ENCODE measurements around the gene SLC26A1.
A peak's percentile ranks its signal among the peaks of the same experiment; 100 is the strongest.
"Not testable (repeated sequence)": the region's sequence is repeated elsewhere in the genome, so short reads cannot be mapped to it uniquely, and the experiment has no call there.

SLC26A1 gene

GRCh38 chr4:947491-947971, 45.7 kb downstream of the SLC26A1 start:
- H3K9ac ChIP-seq (ENCODE audit: insufficient read length, low read depth): peak overlapping the region; percentile 58
- DNase-seq (ENCODE audit: low read depth, low spot score): no peak
- TF ChIP-seq YY1 (IDR thresholded peaks at IDR 0.05; ENCODE audit: insufficient read depth, insufficient read length): no peak
- H3K4me1 ChIP-seq (ENCODE audit: insufficient read depth, insufficient read length): peaks cover 32% of the 10 kb centered on the region
- no peaks in the 10 kb centered on the region for H3K27me3 ChIP-seq (ENCODE audit: insufficient read depth, insufficient read length)
- no peaks in the 10 kb centered on the region for H3K9me3 ChIP-seq (ENCODE audit: insufficient read depth, low read length)
- H3K4me3 ChIP-seq (ENCODE audit: insufficient read length, low read depth): no peak overlapping the region
- H3K36me3 ChIP-seq (ENCODE audit: insufficient read depth, insufficient read length, low read length): no peaks in the 10 kb centered on the region

- TF ChIP-seq YY1 (IDR thresholded peaks at IDR 0.05; ENCODE audit: insufficient read depth, insufficient read length) (no peak), SUZ12 (IDR thresholded peaks at IDR 0.05; ENCODE audit: extremely low read depth, insufficient read depth, insufficient read length) (no peak), ZNF274 (IDR thresholded peaks at IDR 0.05; ENCODE audit: low read depth, low read length) (no peak)
- Histone ChIP-seq H3K9me3 (ENCODE audit: insufficient read depth, low read length) (no peaks in the 10 kb centered on the region), H3K4me1 (ENCODE audit: insufficient read depth, insufficient read length) (peaks cover 32% of the 10 kb centered on the region), H3K27me3 (ENCODE audit: insufficient read depth, insufficient read length) (no peaks in the 10 kb centered on the region), H3K4me3 (ENCODE audit: insufficient read length, low read depth) (no peak overlapping the region), H3K36me3 (ENCODE audit: insufficient read depth, insufficient read length, low read length) (no peaks in the 10 kb centered on the region), H3K9ac (ENCODE audit: insufficient read length, low read depth) (no peak overlapping the region)
- no peak for DNase-seq (ENCODE audit: low read depth, low spot score)
Measured at GRCh38 chr4:946517-947471, 46.4 kb downstream of the SLC26A1 start.

- Histone ChIP-seq H3K9me3 (ENCODE audit: insufficient read depth, low read length) (no peaks in the 10 kb centered on the region), H3K36me3 (ENCODE audit: insufficient read depth, insufficient read length, low read length) (no peaks in the 10 kb centered on the region), H3K4me3 (ENCODE audit: insufficient read length, low read depth) (no peak overlapping the region), H3K4me1 (ENCODE audit: insufficient read depth, insufficient read length) (peaks cover 26% of the 10 kb centered on the region), H3K9ac (ENCODE audit: insufficient read length, low read depth) (peak overlapping the region; percentile 27), H3K27me3 (ENCODE audit: insufficient read depth, insufficient read length) (no peaks in the 10 kb centered on the region)
- TF ChIP-seq SUZ12 (IDR thresholded peaks at IDR 0.05; ENCODE audit: extremely low read depth, insufficient read depth, insufficient read length) (no peak), ZNF274 (IDR thresholded peaks at IDR 0.05; ENCODE audit: low read depth, low read length) (no peak), YY1 (IDR thresholded peaks at IDR 0.05; ENCODE audit: insufficient read depth, insufficient read length) (no peak)
- DNase-seq (ENCODE audit: low read depth, low spot score): no peak
Measured at GRCh38 chr4:946103-946450, 47.1 kb downstream of the SLC26A1 start.

GRCh38 chr4:945274-946102, 47.7 kb downstream of the SLC26A1 start:
- H3K27me3 ChIP-seq (ENCODE audit: insufficient read depth, insufficient read length): no peaks in the 10 kb centered on the region
- no peak for DNase-seq (ENCODE audit: low read depth, low spot score)
- TF ChIP-seq SUZ12 (IDR thresholded peaks at IDR 0.05; ENCODE audit: extremely low read depth, insufficient read depth, insufficient read length) (no peak), YY1 (IDR thresholded peaks at IDR 0.05; ENCODE audit: insufficient read depth, insufficient read length) (no peak), ZNF274 (IDR thresholded peaks at IDR 0.05; ENCODE audit: low read depth, low read length) (no peak)
- H3K9me3 ChIP-seq (ENCODE audit: insufficient read depth, low read length): no peaks in the 10 kb centered on the region
- H3K4me1 ChIP-seq (ENCODE audit: insufficient read depth, insufficient read length): peaks cover 25% of the 10 kb centered on the region
- peak overlapping the region; percentile 1 for H3K4me3 ChIP-seq (ENCODE audit: insufficient read length, low read depth)
- peak overlapping the region; percentile 44 for H3K9ac ChIP-seq (ENCODE audit: insufficient read length, low read depth)
- H3K36me3 ChIP-seq (ENCODE audit: insufficient read depth, insufficient read length, low read length): no peaks in the 10 kb centered on the region

- DNase-seq (ENCODE audit: low read depth, low spot score); H3K4me1 ChIP-seq (ENCODE audit: insufficient read depth, insufficient read length); H3K9ac ChIP-seq (ENCODE audit: insufficient read length, low read depth); H3K9me3 ChIP-seq (ENCODE audit: insufficient read depth, low read length); H3K27me3 ChIP-seq (ENCODE audit: insufficient read depth, insufficient read length); H3K36me3 ChIP-seq (ENCODE audit: insufficient read depth, insufficient read length, low read length); H3K4me3 ChIP-seq (ENCODE audit: insufficient read length, low read depth): not testable (repeated sequence)
Measured at GRCh38 chr4:939508-939907, 53.7 kb downstream of the SLC26A1 start.

Measured in NT2/D1 (cell line).